Measurements from ENCODE around the gene SSBP3. TPM values are rescaled to one million over a fixed set of nuclear protein-coding genes. Genes with fewer than 3 reads are reported as not detected.

The SSBP3 gene
- total RNA-seq, 4 donors from 2014 or later = 28.7 to 162 (median 37.0) TPM

GRCh38 chr1:54378157-54378873 lies 27.9 kb downstream of the SSBP3 start:
- Histone ChIP-seq H3K4me3 (no peak overlapping the region), H3K9me3 (no peaks in the 10 kb centered on the region), H3K36me3 (peaks cover 0 to 6% (median 0%) of the 10 kb centered on the region in 4 donors), H3K27ac (no peak overlapping the region), H3K27me3 (no peaks in the 10 kb centered on the region), H3K4me1 (peaks cover 11 to 45% (median 31%) of the 10 kb centered on the region in 4 donors)
- DNase-seq = no peak
- intact Hi-C loops (cut with DNase I; ENCODE audit: low total_unique reads) = no loop called here
- in situ Hi-C loops (cut with MboI; ENCODE audit: low pct_ligation_motif_present in 1 of 4, low pct_unique_long_range_greater_than_20kb in 1 of 4, low sequenced_read_pairs in 3 of 4) = loop anchor here in 1 of 4 donors (25.0 kb wide), 1 partner anchor 191 kb away; no protein-coding TSS in a partner anchor
- TF ChIP-seq POLR2A (IDR thresholded peaks at IDR 0.05) (no peak), CTCF (IDR thresholded peaks at IDR 0.05) (no peak)
- 70 to 100% methylated on average over 4 to 17 of the region's 17 CpGs for whole genome bisulfite sequencing, 2 donors (ENCODE audit: low coverage in 1 of 2)

GRCh38 chr1:54377040-54377691 lies 29.0 kb downstream of the SSBP3 start:
- Histone ChIP-seq H3K36me3 (peaks cover 0 to 6% (median 0%) of the 10 kb centered on the region in 4 donors), H3K27me3 (no peaks in the 10 kb centered on the region), H3K27ac (peak overlapping the region in 2 of 4 donors; percentile 32 to 45), H3K4me3 (no peak overlapping the region), H3K9me3 (no peaks in the 10 kb centered on the region), H3K4me1 (peaks cover 16 to 52% (median 36%) of the 10 kb centered on the region in 4 donors)
- intact Hi-C loops (cut with DNase I; ENCODE audit: low total_unique reads) (no loop called here), in situ Hi-C loops (cut with MboI; ENCODE audit: low pct_ligation_motif_present in 1 of 4, low pct_unique_long_range_greater_than_20kb in 1 of 4, low sequenced_read_pairs in 3 of 4) (loop anchor here in 1 of 4 donors (25.0 kb wide), 1 partner anchor 190 kb away; no protein-coding TSS in a partner anchor)
- 84% methylated on average over 8 of the region's 8 CpGs; no CpG with 5 or more reads in 1 of the 2 donors for WGBS, 2 donors (ENCODE audit: low coverage in 1 of 2)
- DNase-seq = no peak
- TF ChIP-seq EP300 (IDR thresholded peaks at IDR 0.05; ENCODE audit: low read depth) = no peak
- TF ChIP-seq CTCF (IDR thresholded peaks at IDR 0.05) = no peak
- no peak for TF ChIP-seq POLR2A (IDR thresholded peaks at IDR 0.05)
- TF ChIP-seq POLR2AphosphoS5 (IDR thresholded peaks at IDR 0.05) = no peak

GRCh38 chr1:54376430-54377039 lies 29.7 kb downstream of the SSBP3 start:
- intact Hi-C loops (cut with DNase I; ENCODE audit: low total_unique reads) (no loop called here), in situ Hi-C loops (cut with MboI; ENCODE audit: low pct_ligation_motif_present in 1 of 4, low pct_unique_long_range_greater_than_20kb in 1 of 4, low sequenced_read_pairs in 3 of 4) (loop anchor here in 1 of 4 donors (25.0 kb wide), 1 partner anchor 189 kb away; no protein-coding TSS in a partner anchor)
- Histone ChIP-seq H3K4me3 (no peak overlapping the region), H3K4me1 (peaks cover 22 to 59% (median 43%) of the 10 kb centered on the region in 4 donors), H3K27ac (peak overlapping the region in 2 of 4 donors; percentile 32 to 45), H3K27me3 (no peaks in the 10 kb centered on the region), H3K9me3 (no peaks in the 10 kb centered on the region), H3K36me3 (peaks cover 0 to 6% (median 0%) of the 10 kb centered on the region in 4 donors)
- TF ChIP-seq POLR2A (IDR thresholded peaks at IDR 0.05) (no peak), POLR2AphosphoS5 (IDR thresholded peaks at IDR 0.05) (no peak), CTCF (IDR thresholded peaks at IDR 0.05) (no peak), EP300 (IDR thresholded peaks at IDR 0.05; ENCODE audit: low read depth) (no peak)
- peak; percentile 71 for DNase-seq
- 70 to 83% methylated on average over 4 to 7 of the region's 7 CpGs for WGBS, 2 donors (ENCODE audit: low coverage in 1 of 2)
